ENCODE results near the gene FYTTD1.

Gene FYTTD1

GRCh38 chr3:197737749-197738462, 11.8 kb upstream of the FYTTD1 start:
- FAIRE-seq: no peak

DNA sequence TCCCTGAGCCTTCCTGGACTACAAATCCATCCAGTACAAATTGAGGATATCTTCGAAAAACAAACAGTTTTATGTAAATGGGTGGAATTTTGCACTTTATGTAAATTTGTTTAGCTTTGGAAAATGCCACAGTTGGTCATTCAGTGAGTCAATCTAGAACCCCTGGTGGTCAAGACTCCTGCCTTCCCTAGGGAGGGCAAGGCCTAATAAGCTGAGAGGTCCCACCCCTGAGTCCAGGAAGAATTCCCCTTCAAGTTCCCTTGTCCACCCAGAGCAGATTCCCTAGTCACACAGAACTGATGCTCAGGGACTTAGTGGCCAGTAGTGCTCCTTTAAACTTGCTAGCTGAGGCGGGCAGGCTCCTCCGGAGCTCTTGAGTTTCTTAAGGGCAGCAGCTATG, 6.9 kb upstream of the FYTTD1 start:
- FAIRE-seq: no peak

GRCh38 chr3:197746209-197746608, 3.5 kb upstream of the FYTTD1 start:
- no peak for FAIRE-seq

GRCh38 chr3:197746801-197747237, 2.9 kb upstream of the FYTTD1 start:
- no peak for FAIRE-seq

DNA sequence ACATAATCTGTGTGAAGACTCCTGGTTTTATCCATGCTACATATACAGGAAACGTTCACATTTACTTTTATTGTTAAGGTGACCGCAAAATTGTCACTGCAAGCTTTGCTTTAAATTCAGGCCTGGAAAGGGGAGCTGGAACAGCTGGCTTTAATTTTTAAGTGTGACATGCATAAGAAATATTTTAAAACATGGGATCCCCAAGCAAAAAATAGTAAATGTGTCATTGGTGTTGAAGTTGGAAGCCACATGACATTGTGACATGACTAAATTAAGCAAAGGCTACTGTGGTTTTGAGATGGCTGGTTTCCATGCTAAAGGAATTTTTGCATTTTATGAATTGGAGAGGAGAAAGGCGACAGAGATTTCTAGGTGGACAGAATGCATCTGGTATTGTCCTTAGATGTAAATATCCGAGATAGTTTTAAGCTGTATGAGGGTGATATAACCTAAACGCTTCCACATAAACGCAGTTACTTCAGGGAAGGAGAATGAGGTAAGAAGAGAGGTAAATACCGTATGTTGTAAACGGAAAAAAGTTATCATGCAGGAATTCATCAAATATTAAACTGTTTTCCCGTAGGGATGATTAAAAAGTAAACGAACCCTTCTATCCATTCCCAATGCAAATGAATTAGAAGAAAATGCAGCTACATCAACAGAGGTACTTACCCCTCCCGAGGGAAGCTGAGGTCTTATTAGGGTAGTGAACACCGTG, 927 bp upstream of the FYTTD1 start:
- FAIRE-seq: no peak

GRCh38 chr3:197749315-197749600, 425 bp upstream of the FYTTD1 start:
- no peak for FAIRE-seq

GRCh38 chr3:197750396-197750831, 731 bp downstream of the FYTTD1 start:
- FAIRE-seq: no peak

DNA sequence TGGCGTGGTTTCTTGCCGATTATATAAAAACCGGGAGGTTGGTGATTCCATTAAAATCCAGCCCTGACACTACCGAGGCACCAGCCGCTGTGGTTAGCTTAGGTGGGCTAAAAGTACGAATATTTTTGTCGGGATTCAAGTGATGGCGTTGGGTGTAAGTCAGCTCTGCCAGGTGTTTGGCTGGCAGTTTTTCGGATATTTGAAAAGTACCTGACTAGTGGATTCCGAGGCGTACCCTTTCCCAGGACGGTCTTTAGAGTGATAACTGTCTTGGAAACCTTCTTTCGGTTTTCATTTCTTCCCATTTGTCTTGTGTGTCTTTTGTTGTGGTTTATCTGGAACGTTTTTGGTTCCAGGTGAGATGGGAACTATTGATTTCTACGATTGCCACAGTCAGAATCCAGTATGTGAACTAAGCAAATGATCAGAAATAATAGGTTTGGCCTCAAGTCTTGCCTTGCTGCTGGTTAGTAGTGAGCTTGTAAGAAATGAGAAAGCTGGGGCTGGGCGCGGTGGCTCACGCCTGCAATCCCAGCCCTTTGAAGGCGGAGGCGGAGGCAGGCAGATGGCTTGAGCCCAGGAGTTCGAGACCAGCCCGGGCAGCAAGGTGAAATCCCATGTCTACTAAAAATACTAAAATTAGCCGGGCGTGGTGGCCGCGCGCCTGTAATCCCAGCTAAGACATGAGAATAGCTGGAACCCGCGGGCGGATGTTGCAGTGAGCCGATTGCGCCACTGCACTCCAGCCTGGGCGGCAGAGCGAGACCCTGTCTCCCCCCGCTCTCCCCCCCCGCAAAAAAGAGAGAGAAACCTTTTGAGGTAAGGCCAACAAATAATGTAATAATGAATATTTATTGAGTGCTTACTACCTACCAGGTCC, 1.4 kb downstream of the FYTTD1 start:
- no peak for FAIRE-seq

DNA sequence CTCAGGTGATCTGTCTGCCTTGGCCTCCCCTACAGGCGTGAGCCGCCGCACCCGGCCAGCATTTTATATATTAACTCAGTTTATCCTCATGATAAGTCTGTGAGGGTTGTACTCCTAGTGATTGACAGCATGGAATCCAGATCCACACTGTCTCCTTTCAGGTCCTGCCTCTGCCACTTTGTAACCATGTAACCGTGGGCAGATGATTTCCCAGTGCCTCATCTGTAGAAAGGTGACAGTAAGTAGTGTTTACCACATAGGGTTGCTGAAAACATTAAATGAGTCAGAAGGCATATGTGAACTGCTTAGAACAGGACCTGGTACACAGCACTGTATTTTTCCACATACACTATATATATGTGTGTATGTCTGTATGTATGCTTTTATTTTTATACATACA, 2.4 kb downstream of the FYTTD1 start:
- no peak for FAIRE-seq

- no peak for FAIRE-seq
These were observed 3.6 kb downstream of the FYTTD1 start for GRCh38 chr3:197753263-197753662.

GRCh38 chr3:197756704-197757103, 7.0 kb downstream of the FYTTD1 start:
- FAIRE-seq: no peak

- no peak for FAIRE-seq
These were observed 8.8 kb downstream of the FYTTD1 start for GRCh38 chr3:197758512-197758911.

- no peak for FAIRE-seq
These were observed 12.1 kb downstream of the FYTTD1 start for GRCh38 chr3:197761784-197762183.

DNA sequence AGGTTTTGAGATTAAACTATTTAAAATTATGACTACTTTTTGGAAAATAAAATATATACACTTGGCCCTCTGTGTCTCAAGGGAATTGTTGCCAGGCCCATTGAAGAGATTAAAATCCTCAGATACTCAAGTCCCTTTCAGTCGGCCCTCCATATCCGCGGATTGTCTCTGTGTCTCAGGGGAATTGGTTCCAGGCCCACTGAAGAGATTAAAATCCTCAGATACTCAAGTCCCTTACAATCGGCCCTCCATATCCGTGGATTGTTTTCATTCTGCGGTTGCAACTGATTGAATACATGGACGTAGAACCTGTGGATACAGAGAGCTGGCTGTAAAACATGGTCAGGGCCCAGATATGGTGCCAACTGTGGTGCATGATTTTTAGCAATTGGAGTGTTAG, 25.6 kb downstream of the FYTTD1 start:
- no peak for FAIRE-seq

DNA sequence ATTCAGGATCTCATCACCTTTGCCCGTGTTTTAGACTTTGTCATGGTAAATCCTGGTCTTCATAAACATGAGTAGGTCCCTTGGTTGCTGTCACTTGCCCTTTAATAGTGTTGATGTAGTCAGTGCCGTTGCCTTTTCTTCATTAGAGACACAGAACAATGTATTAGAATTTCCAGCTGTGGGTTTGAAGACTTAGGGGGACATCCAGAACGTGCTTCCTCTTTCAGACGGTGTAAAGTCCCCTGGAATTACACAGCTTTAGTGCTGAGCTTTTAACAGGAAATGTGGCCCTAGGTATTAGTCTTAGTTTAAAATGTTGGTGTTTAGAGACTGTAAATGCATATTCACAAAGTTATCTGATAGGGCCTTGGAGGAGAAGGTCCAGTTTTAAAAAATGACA, 32.5 kb downstream of the FYTTD1 start:
- FAIRE-seq: no peak

DNA sequence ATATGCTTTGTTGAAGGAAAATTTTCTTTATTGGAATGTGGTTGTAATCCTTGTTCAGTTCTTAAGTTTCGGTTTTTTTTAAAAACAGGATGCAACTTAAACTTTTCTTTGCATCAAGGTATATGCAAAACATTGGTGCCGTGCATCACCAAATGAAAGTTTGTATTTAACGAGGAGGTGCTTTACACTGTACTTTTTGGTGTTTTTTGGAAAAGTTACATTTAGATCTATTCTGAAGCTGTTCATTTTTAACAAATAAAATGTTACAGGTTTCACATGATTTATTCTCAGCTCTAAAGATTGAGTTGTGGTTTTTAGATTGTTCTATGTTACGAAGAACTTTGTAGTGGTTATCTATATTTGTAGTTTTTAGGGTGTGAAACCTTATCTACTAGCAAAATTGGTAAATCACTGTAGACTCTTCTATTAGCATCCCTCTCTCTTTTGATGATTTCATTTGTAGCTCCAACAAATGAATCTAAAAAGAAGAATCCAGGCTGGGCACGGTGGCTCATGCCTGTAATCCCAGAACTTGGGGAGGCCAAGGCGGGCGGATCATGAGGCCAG, 34.4 kb downstream of the FYTTD1 start:
- no peak for FAIRE-seq

DNA sequence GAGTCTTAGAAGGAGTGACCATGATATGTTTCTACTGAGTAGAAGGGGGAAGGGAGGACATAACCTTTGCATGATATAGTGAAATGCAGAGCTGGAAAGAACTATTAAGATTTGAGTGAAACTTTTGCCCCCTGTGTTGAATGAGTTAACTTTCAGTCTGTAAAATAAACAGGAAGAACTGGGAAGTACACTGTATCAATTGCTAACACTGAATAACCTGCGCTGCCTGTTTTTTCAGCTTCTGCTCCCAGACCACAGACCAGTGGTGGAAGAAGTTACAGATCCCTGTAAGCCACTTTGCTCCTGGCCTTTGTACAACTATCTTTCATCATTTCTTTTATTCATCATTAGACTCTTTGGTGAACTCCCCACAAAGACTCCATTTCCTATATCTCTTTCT, 37.7 kb downstream of the FYTTD1 start:
- FAIRE-seq: no peak

DNA sequence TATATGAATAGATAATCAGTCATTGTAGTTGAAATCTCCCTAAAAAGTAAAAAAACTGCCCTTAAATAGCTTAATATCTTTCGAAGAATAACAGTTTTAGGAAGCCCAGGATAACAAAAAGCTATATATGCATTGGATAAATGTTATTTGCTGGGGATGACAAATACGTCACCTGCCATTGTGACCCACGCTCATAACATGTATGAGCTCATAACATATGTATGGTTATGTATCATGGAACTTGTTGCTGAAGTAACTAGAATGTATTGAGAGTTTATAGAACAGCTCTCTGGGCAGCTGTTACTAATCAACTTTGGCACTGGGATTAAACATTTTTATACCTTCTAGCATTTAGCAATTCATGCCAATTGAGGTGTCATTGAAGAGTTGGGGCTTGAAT, 39.6 kb downstream of the FYTTD1 start:
- no peak for FAIRE-seq

GRCh38 chr3:197790033-197790432, 40.4 kb downstream of the FYTTD1 start:
- no peak for FAIRE-seq

- FAIRE-seq: no peak
These were observed 41.6 kb downstream of the FYTTD1 start, which contains the start of gene LRCH3 for GRCh38 chr3:197791113-197791891. TSS of gene LRCH3 (plus strand) at chr3:197791254. CDS start at chr3:197791279, 25 bp downstream.

DNA sequence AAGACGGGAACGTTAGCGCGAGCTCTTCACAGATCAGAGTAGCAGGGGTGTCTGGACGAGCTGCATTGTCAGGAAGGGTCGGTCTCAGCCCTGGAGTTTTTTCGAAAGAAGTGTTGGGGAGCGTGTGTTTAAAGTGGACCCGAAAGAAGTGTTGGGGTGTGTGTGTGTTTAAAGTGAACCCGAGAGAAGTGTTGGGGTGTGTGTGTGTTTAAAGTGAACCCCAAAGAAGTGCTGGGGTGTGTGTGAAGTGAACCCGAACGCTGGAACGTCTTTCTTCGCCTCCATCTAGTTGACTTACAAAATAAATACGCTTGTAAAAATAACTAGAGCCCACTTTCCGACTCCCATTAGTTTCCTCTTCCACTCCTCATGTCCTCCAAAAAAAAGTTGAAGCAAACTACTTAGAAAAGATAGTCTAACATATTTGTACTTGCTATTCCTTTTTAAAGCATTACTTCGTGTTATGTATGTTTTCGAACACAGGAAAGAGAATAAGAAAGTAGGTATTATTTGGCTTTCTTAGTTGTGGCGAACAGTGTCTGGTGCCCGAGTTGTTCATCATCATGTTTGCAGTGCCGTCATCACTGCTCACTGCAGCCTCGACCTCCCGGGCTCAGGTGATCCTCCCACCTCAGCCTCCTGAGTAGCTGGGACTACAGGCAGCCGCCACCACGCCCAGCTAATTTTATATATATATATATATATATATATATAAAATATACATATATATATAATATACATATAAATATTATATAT, 42.4 kb downstream of the FYTTD1 start:
- FAIRE-seq: no peak

DNA sequence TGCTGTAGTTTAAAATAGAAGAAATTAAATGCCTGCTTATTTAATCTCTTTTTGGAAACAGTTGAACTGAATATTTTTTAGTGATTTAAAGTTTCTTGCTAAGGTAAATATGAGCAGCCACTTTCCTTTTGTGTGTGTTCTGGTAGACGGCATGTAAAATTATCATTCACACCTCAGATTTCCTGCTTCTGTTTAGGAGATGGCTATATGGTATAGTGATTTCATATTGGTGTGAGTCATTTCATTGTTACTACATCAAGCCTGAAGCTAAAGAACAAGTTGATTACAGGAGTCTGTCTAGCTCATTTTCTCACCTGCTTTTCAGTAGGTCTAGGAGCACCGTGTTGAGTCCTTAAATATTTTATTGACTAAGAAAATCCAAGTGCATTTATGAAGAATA, 43.6 kb downstream of the FYTTD1 start:
- FAIRE-seq: no peak
